ENCODE data around the gene ERCC8. TPM values are rescaled to one million over a fixed set of nuclear protein-coding genes. Genes with fewer than 3 reads are reported as not detected.

ERCC8 gene
- total and polyA plus RNA-seq, 9 of the 15 experiments (the other 6 are each of a cell fraction or from before 2014, with no cell fraction given): 10.1 to 41.8 (median 24.4) TPM

DNA sequence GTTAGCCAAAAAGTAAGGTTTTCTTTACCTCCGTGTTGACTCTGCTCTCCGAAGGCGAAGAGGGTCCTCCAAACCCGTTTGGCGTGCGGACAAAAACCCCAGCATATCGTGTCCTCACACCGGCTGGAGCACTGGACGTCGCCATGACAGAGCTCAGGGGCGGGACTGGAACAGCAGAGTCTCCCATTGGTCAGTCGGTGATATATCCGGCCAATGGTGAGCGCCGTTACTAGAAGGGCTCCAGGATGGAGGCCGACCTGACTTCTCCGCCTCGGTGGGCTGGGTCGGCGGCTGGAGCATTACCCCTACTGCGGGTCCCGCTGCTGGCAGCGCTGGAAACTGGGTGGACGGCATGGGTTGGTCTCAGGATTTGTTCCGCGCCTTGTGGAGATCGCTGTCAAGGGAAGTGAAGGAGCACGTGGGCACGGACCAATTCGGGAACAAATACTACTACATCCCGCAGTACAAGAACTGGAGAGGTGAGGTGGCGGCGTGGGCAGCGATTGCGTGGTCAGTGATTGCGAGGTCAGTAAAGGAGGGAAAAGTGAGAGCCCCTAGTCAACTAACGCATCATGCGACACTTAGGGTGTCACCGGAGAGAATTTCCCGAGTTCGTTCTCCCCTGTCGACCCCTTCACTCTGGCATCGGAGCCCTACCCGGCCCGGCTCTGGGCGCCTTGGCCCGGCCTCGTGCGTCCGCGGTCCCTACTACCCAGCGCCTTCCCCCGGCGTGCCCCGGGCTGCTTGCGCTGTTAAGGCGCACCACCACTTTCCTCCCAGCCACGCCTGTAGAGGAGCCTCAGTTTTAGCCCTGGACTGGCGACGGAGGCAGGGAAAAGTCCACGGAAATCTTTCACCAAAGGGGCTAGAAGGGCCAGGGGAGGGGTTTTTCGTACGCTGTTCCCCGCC, at the start of gene ERCC8, which contains the start of gene NDUFAF2 (continued):
- TF ChIP-seq HINFP (tag; conservative IDR thresholded peaks at IDR 0.05; ENCODE audit: low read depth) (no peak), ZNF175 (CRISPR knock-in tag; IDR thresholded peaks at IDR 0.05; ENCODE audit: low read depth) (no peak), RBM25 (IDR thresholded peaks at IDR 0.05; ENCODE audit: low read depth, low read length, severe bottlenecking) (peak; percentile 58), BRD4 (IDR thresholded peaks at IDR 0.05) (no peak), DNMT1 (IDR thresholded peaks at IDR 0.05) (no peak), XRCC3 (IDR thresholded peaks at IDR 0.05) (no peak), ZZZ3 (IDR thresholded peaks at IDR 0.05) (no peak), ZNF316 (IDR thresholded peaks at IDR 0.05) (no peak), KLF16 (IDR thresholded peaks at IDR 0.05) (no peak), NBN (IDR thresholded peaks at IDR 0.05; ENCODE audit: low read depth) (no peak), HBP1 (CRISPR knock-in tag; IDR thresholded peaks at IDR 0.05) (no peak), CTCFL (IDR thresholded peaks at IDR 0.05; ENCODE audit: borderline replicate concordance, insufficient read depth, low read depth, low read length, poor library complexity, severe bottlenecking) (no peak)
- TF ChIP-seq, protein P1, sequence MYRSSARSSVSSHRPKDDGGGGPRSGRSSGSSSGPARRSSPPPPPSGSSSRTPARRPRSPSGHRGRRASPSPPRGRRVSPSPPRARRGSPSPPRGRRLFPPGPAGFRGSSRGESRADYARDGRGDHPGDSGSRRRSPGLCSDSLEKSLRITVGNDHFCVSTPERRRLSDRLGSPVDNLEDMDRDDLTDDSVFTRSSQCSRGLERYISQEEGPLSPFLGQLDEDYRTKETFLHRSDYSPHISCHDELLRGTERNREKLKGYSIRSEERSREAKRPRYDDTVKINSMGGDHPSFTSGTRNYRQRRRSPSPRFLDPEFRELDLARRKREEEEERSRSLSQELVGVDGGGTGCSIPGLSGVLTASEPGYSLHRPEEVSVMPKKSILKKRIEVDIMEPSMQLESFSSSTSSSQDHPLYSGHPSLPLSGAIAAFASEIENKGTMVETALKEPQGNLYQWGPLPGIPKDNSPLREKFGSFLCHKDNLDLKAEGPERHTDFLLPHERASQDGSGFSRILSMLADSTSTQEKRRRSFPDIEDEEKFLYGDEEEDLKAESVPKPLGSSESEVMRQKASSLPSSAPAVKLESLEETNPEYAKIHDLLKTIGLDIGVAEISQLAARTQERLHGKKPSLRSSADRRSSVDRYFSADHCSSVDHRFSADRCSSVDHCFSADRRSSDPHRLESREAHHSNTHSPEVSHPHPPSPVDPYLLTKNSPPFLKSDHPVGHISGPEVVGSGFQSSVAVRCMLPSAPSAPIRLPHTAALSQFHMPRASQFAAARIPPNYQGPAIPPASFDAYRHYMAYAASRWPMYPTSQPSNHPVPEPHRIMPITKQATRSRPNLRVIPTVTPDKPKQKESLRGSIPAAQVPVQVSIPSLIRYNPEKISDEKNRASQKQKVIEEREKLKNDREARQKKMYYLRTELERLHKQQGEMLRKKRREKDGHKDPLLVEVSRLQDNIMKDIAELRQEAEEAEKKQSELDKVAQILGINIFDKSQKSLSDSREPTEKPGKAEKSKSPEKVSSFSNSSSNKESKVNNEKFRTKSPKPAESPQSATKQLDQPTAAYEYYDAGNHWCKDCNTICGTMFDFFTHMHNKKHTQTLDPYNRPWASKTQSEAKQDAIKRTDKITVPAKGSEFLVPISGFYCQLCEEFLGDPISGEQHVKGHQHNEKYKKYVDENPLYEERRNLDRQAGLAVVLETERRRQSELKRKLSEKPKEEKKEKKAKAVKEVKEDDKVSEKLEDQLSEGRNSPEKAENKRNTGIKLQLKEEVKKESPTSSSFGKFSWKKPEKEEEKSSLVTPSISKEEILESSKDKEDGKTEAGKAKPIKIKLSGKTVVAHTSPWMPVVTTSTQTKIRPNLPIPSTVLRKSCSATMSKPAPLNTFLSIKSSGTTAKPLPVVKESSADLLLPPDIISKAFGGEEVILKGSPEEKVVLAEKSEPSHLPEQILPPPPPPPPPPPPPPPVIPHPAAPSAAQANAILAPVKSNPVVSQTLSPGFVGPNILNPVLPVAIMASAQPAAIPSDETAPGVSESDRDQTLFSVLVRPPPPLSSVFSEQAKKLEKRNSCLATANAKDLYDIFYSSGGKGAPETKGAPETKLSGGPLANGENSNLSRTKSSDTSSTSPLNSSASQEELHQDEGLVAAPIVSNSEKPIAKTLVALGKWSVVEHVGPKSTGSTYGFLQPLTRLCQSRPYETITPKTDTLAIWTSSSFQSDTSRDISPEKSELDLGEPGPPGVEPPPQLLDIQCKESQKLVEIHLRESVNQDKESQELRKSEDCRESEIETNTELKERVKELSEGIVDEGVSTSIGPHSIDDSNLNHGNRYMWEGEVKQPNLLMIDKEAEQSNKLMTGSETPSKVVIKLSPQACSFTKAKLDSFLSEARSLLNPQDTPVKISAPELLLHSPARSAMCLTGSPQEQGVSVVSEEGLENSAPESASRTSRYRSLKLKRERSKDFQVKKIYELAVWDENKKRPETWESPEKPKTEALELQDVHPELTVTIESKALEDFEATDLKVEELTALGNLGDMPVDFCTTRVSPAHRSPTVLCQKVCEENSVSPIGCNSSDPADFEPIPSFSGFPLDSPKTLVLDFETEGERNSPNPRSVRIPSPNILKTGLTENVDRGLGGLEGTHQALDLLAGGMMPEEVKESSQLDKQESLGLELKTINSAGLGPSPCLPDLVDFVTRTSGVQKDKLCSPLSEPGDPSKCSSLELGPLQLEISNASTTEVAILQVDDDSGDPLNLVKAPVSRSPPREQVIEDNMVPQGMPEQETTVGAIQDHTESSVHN (IDR thresholded peaks at IDR 0.05; ENCODE audit: borderline replicate concordance in 1 of 2, low read depth in 1 of 2): no peak

Data from K562 (cell line).